T-cell (primary cell): ENCODE results near the gene AEBP1. TPM values are rescaled to one million over a fixed set of nuclear protein-coding genes. Genes with fewer than 3 reads are reported as not detected.

Source experiments
- ATAC-seq, 4 experiments: fragments of 200-7000 bp in 3 of 4; fragments of 150-1000 bp in 1 of 4; cut with Tn5 transposase; replicated peaks in 1 of 4; 1 replicate in 3 of 4; 2 replicates in 1 of 4; pipeline ENCODE4 v1.10.0; 2021; ENCODE audit warnings: moderate library complexity in 3 of 4, mild to moderate bottlenecking in 2 of 4, moderate number of reproducible peaks in 1 of 4
- CTCF ChIA-PET, 2 donors: fragments of 300-600 bp; sonication (Branson Sonifier 250); formaldehyde crosslinking; loops; one replicate each; lab custom pipeline; 2022; ENCODE audit warnings: antibody characterized with exemption in 2 of 2; lab: Charles Lee
- POLR2A ChIA-PET, 2 donors: fragments of 300-600 bp; sonication (Branson Sonifier 250); formaldehyde crosslinking; loops; one replicate each; lab custom pipeline; 2022; ENCODE audit warnings: antibody characterized with exemption in 2 of 2; lab: Charles Lee
- DNase-seq, 35 experiments: peaks; one replicate each; pipeline versions ENCODE4 v3.0.0 to v3.0.0-alpha.2; 2013 to 2023
- H3K27ac ChIP-seq: one replicate; pipeline ENCODE4 v1.5.1; 2013; ENCODE audit warnings: low read length
- H3K27me3 ChIP-seq, 2 experiments: replicated peaks in 1 of 2; 1 replicate in 1 of 2; 2 replicates in 1 of 2; pipeline versions ENCODE4 v1.6.1 to v1.7.0; 2013; ENCODE audit warnings: low read length in 1 of 2, mixed read lengths in 1 of 2; ENCODE audit not compliant: control insufficient read depth in 2 of 2, insufficient read depth in 2 of 2; ENCODE audit errors: extremely low read depth in 1 of 2
- H3K36me3 ChIP-seq, 2 donors: 1 replicate in 1 of 2; 2 replicates in 1 of 2; pipeline versions ENCODE4 v1.6.1 to v1.7.0; 2013; ENCODE audit warnings: low read length in 1 of 2; ENCODE audit not compliant: control insufficient read depth in 2 of 2, insufficient read depth in 1 of 2; ENCODE audit errors: extremely low read depth in 1 of 2
- H3K4me1 ChIP-seq, 2 experiments: 1 replicate in 1 of 2; 2 replicates in 1 of 2; pipeline versions ENCODE4 v1.6.1 to v1.7.0; 2013; ENCODE audit warnings: low read length in 2 of 2, mixed read lengths in 1 of 2; ENCODE audit not compliant: insufficient read depth in 2 of 2, control insufficient read depth in 1 of 2; ENCODE audit errors: extremely low read depth in 1 of 2
- H3K4me3 ChIP-seq, 2 donors: 1 replicate in 1 of 2; 2 replicates in 1 of 2; pipeline versions ENCODE4 v1.5.1 to v1.7.0; 2013; ENCODE audit warnings: mild to moderate bottlenecking in 2 of 2, low read length in 1 of 2, moderate library complexity in 1 of 2; ENCODE audit not compliant: control insufficient read depth in 1 of 2; ENCODE audit errors: extremely low read depth in 1 of 2
- H3K9me3 ChIP-seq: 2 replicates; pipeline ENCODE4 v1.7.0; 2013
- H3K27ac Mint-ChIP-seq, 2 donors: one replicate each; pipeline ENCODE4 v1.8.0; 2020 to 2021; ENCODE audit warnings: mild to moderate bottlenecking in 2 of 2, mixed read lengths in 2 of 2
- H3K27me3 Mint-ChIP-seq, 2 donors: one replicate each; pipeline ENCODE4 v1.8.0; 2021 to 2022; ENCODE audit warnings: mixed read lengths in 2 of 2
- H3K36me3 Mint-ChIP-seq: one replicate; pipeline ENCODE4 v1.8.0; 2021; ENCODE audit warnings: mixed read lengths
- H3K4me1 Mint-ChIP-seq, 3 donors: one replicate each; pipeline ENCODE4 v1.8.0; 2020 to 2022; ENCODE audit warnings: mixed read lengths in 3 of 3, mild to moderate bottlenecking in 1 of 3
- H3K4me3 Mint-ChIP-seq, 3 donors: one replicate each; pipeline ENCODE4 v1.8.0; 2020 to 2022; ENCODE audit warnings: mild to moderate bottlenecking in 3 of 3, mixed read lengths in 3 of 3, moderate library complexity in 3 of 3
- H3K9me3 Mint-ChIP-seq, 3 donors: one replicate each; pipeline ENCODE4 v1.8.0; 2020 to 2022; ENCODE audit warnings: mixed read lengths in 3 of 3
- WGBS: methylation state at CpG from one replicate; pipeline ENCODE4 v1.1.5; 2013; ENCODE audit warnings: missing lambda C conversion rate; ENCODE audit not compliant: insufficient coverage; 5-methylcytosine and 5-hydroxymethylcytosine counted together
- total RNA-seq, 35 experiments: library from RNA in 6 of 35; stranded (reverse) in 6 of 35; fragments of 120-200 nt in 1 of 35; gene quantifications; one replicate each; pipeline versions ENCODE4 v1.2.1 to v1.2.4 and lab custom pipeline; 2013 to 2026

AEBP1 gene
- total RNA-seq, 5 donors from 2014 or later (not counting 1 experiment from before 2014, with no cell fraction given), result 18.1 to 28.4 (median 23.1) TPM

DNA sequence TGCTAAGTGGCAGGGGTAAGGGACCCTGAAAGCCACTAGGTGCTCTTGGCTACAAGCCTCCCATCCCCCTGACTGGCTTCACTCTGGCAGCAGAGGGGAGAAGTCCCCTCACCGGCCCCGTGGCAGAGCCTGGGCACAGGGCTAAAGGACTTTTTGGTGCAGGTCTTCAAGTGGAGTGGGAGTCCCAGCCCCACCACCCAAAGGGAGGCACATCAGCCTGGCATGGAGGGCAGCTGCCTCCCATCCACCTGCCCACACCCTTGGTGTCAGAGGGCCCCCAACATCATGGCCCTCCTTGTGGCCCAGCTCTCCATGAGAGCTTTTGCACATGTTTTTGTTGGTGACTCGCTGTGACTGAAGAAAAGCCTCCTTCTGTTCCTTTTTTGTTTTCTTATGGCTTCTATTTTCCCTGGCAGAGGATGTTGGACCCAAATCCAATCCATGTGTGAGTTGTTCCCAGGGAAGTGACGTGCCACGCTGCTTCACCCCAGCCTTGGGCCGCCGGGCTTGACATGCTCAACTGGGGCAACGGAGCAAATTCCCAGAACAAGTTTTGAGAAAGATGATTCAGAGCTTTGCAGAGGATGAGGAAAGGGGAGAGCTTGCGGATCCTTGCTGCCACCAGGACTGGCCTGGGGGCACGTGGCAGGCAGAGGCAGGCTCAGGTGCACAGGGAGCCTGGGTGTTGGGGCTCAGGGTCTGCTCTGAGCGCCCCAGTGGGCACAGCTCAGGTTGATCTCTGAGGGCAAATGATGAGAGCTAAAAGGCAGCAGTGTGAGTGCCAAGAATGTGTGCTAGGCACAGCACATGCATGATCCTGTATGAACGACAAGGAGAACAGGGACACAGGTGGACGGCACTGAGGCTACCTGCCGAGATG is 1.9 kb upstream of the AEBP1 start:
- Mint-ChIP-seq H3K4me1 (peaks cover 18 to 23% (median 21%) of the 10 kb centered on the region in 3 donors), H3K4me3 (peak overlapping the region; percentile 21 to 79 (median 22)), H3K27me3 (peaks cover 0 to 28% of the 10 kb centered on the region in 2 donors), H3K36me3 (no peaks in the 10 kb centered on the region), H3K27ac (no peak overlapping the region), H3K9me3 (no peaks in the 10 kb centered on the region)
- Histone ChIP-seq H3K4me3 (no peak overlapping the region), H3K9me3 (no peaks in the 10 kb centered on the region), H3K36me3 (peaks cover 0 to 3% of the 10 kb centered on the region in 2 donors), H3K4me1 (peaks cover 5 to 22% of the 10 kb centered on the region in 2 experiments), H3K27me3 (peaks cover 0 to 48% of the 10 kb centered on the region in 2 experiments), H3K27ac (no peak overlapping the region)
- no peak for DNase-seq
- no peak for ATAC-seq
- WGBS, result 87% methylated on average over 11 of the region's 14 CpGs
- CTCF ChIA-PET, result interaction anchor here in 1 of 2 donors (0.6 kb wide), 1 partner anchor 64 kb away, joined by 4 read pairs; no protein-coding TSS in a partner anchor
- POLR2A ChIA-PET, result no interaction called here

DNA sequence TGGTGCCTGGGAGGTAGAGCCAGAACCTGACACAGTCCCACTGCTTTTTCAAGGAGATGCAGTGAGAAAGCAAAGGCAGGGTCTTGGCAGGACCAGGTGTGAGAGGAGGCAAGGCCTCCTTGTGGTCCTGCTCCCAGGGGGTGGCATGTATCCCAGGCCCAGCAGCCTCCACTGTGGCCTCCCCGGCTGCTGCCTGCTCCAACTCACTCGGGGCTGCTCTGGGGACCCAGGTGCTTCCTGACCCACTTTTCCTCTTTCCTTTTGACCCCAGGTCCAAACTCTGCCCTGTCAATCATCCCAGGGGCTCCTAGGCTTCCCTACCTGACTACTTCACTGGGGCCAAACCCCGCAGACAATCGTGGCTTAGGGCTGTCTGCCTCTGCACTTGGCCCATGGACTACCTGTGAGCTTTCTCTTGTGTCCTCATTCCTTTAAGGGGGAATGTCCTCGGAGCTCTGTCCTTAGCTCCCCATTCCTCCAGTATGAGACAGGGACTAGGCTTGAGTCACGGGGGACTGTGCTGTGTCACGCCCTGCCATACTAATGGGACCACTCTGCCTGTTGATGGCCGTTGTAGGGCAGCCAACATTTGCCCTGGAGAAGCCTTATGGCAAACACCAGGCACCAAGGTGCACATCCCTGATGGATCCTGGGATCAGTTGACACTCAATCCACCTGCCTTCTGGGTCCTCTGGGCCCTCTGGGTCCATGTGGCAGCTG is 1.1 kb upstream of the AEBP1 start:
- Histone ChIP-seq H3K4me1 (peaks cover 5 to 22% of the 10 kb centered on the region in 2 experiments), H3K4me3 (no peak overlapping the region), H3K9me3 (no peaks in the 10 kb centered on the region), H3K27me3 (peaks cover 0 to 52% of the 10 kb centered on the region in 2 experiments), H3K27ac (no peak overlapping the region), H3K36me3 (peaks cover 0 to 3% of the 10 kb centered on the region in 2 donors)
- WGBS, result 69% methylated on average over 7 of the region's 8 CpGs
- H3K36me3 Mint-ChIP-seq, result no peaks in the 10 kb centered on the region
- peak overlapping the region; percentile 59 to 79 (median 72) for H3K4me3 Mint-ChIP-seq
- ChIA-PET POLR2A (no interaction called here), CTCF (interaction anchor here in 1 of 2 donors (0.5 kb wide), 1 partner anchor 30 kb away, joined by 5 read pairs; no protein-coding TSS in a partner anchor)
- DNase-seq, result no peak
- ATAC-seq, result no peak
- peaks cover 0 to 30% of the 10 kb centered on the region in 2 donors for H3K27me3 Mint-ChIP-seq
- peak overlapping the region; percentile 36 to 39 for H3K27ac Mint-ChIP-seq
- peaks cover 14 to 22% (median 18%) of the 10 kb centered on the region in 3 donors for H3K4me1 Mint-ChIP-seq
- H3K9me3 Mint-ChIP-seq, result no peaks in the 10 kb centered on the region

DNA sequence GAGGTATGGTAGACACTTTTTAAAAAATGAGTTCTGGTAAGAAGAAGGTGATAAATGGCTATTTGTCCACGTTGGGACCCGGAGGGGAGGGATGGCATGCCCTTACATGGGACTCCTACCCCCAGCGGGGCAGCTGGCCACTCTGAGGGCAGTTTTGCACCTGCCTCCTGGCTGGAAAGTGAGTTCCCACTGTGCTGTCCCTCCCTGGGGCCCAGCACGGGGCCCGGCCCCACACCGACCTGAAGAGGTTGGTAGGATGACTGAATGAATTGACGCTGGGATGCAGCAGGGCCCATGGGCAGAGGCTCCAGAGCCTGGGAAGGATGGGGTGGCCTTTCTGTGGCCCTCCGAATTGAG is 601 bp upstream of the AEBP1 start:
- ChIA-PET POLR2A (no interaction called here), CTCF (interaction anchor here in 1 of 2 donors (0.5 kb wide), 1 partner anchor 29 kb away, joined by 5 read pairs; no protein-coding TSS in a partner anchor)
- Histone ChIP-seq H3K27ac (no peak overlapping the region), H3K36me3 (peaks cover 0 to 6% of the 10 kb centered on the region in 2 donors), H3K9me3 (no peaks in the 10 kb centered on the region), H3K27me3 (peaks cover 0 to 53% of the 10 kb centered on the region in 2 experiments), H3K4me1 (peaks cover 5 to 22% of the 10 kb centered on the region in 2 experiments), H3K4me3 (no peak overlapping the region)
- ATAC-seq, result no peak
- Mint-ChIP-seq H3K9me3 (no peaks in the 10 kb centered on the region), H3K27me3 (peaks cover 0 to 30% of the 10 kb centered on the region in 2 donors), H3K4me3 (peak overlapping the region; percentile 59 to 79 (median 72)), H3K4me1 (peaks cover 14 to 22% (median 18%) of the 10 kb centered on the region in 3 donors), H3K36me3 (no peaks in the 10 kb centered on the region), H3K27ac (peak overlapping the region; percentile 36 to 39)
- no peak for DNase-seq
- WGBS, result 95% methylated on average over 8 of the region's 8 CpGs

DNA sequence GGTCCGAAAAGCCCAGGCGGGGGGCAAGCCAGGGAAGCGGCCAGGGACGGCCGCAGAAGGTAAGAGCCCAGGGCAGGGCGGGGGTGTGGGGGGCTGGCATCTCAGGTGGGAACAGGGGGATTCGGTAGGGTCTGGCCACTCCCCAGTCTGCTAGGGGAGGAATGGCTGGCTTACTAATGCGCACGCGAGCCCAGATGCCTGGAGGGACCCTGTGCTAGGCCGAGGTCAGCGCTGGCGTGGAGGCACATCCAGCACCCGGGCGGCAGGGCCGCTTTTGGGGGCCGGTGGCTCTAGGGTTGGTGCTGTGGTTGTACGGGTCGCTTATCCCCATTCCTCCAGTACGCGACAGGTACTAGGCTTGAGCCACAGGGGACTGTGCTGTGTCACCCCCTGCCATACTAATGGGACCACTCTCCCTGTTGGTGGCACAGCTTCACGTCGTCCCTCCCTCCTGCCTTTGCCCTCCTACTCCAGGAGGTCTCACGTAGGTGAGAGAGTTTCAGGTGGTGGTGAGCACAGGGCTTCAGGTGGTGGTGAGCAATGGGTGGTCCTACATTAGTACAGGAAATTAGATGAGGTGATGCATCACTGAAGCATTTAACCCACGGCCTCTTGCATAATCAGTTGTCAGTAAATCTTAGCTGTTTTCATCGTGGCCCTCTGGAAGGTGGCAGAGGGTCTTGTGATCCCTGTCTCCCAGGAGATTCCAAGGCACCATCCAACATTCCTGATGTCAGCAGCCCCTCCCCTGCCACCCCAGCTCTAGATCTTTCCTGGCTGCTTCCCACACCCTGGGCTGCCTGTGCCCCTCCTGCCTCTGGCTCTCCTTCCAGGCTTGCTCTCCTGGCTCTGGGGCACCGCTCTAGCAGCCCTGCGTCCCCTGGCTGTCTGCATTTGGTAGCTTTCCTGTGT is 971 bp downstream of the AEBP1 start:
- H3K9me3 Mint-ChIP-seq, result no peaks in the 10 kb centered on the region
- H3K27me3 Mint-ChIP-seq, result peaks cover 0 to 30% of the 10 kb centered on the region in 2 donors
- peaks cover 2 to 8% of the 10 kb centered on the region in 2 donors for H3K36me3 ChIP-seq
- H3K4me1 ChIP-seq, result peaks cover 5 to 22% of the 10 kb centered on the region in 2 experiments
- H3K36me3 Mint-ChIP-seq, result no peaks in the 10 kb centered on the region
- ChIA-PET CTCF (interaction anchor here in 1 of 2 donors (0.6 to 0.7 kb wide), 4 partner anchors 20 to 1295 kb away, joined by 3 to 4 read pairs (median 4); no protein-coding TSS in a partner anchor), POLR2A (no interaction called here)
- DNase-seq, result peak in 1 of 35 experiments; percentile 12
- peak; percentile 18 to 39 (median 20) for ATAC-seq
- H3K4me1 Mint-ChIP-seq, result peaks cover 14 to 22% (median 18%) of the 10 kb centered on the region in 3 donors
- H3K27me3 ChIP-seq, result peaks cover 0 to 59% of the 10 kb centered on the region in 2 experiments
- H3K27ac ChIP-seq, result no peak overlapping the region
- WGBS, result 37% methylated on average over 8 of the region's 28 CpGs
- peak overlapping the region; percentile 74 to 84 for H3K27ac Mint-ChIP-seq
- peak overlapping the region; percentile 45 to 57 for H3K4me3 ChIP-seq
- H3K4me3 Mint-ChIP-seq, result peak overlapping the region; percentile 71 to 79 (median 77)
- H3K9me3 ChIP-seq, result no peaks in the 10 kb centered on the region

DNA sequence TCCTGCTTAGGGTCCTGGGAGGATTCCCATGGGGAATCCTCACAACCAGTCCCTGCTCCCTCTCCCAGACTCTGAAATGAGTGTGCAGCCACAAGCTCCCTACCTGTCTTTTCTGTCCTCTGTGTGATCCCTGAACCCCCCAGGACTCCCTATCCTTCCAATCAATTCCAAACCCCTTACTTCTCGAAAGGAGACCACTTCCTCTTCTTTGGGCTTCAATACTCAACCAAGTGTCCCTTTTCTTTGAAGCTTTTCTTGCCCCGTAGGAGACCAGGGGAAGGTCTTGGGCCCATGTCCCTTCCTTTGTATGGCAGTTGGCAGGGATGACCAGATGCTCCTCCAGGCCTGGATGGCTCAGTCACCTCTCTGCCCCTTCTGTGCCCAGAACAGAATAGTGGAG is 1.7 kb downstream of the AEBP1 start:
- Histone ChIP-seq H3K27me3 (peaks cover 0 to 59% of the 10 kb centered on the region in 2 experiments), H3K9me3 (no peaks in the 10 kb centered on the region), H3K4me1 (peaks cover 5 to 22% of the 10 kb centered on the region in 2 experiments), H3K27ac (no peak overlapping the region), H3K36me3 (peaks cover 2 to 8% of the 10 kb centered on the region in 2 donors), H3K4me3 (no peak overlapping the region)
- ATAC-seq (no peak), DNase-seq (no peak)
- POLR2A ChIA-PET, result no interaction called here
- peaks cover 14 to 22% (median 18%) of the 10 kb centered on the region in 3 donors for H3K4me1 Mint-ChIP-seq
- CTCF ChIA-PET, result interaction anchor here in 1 of 2 donors (0.6 kb wide), 1 partner anchor 17 kb away, joined by 3 read pairs; no protein-coding TSS in a partner anchor
- H3K27me3 Mint-ChIP-seq, result peaks cover 0 to 30% of the 10 kb centered on the region in 2 donors
- H3K4me3 Mint-ChIP-seq, result peak overlapping the region; percentile 71 to 79 (median 77)
- no peaks in the 10 kb centered on the region for H3K9me3 Mint-ChIP-seq
- H3K36me3 Mint-ChIP-seq, result no peaks in the 10 kb centered on the region
- WGBS, result 67% methylated on average over 1 of the region's 2 CpGs
- peak overlapping the region; percentile 74 to 84 for H3K27ac Mint-ChIP-seq
